ENCODE results near the gene PTPRT.

- TF ChIP-seq, protein P1, sequence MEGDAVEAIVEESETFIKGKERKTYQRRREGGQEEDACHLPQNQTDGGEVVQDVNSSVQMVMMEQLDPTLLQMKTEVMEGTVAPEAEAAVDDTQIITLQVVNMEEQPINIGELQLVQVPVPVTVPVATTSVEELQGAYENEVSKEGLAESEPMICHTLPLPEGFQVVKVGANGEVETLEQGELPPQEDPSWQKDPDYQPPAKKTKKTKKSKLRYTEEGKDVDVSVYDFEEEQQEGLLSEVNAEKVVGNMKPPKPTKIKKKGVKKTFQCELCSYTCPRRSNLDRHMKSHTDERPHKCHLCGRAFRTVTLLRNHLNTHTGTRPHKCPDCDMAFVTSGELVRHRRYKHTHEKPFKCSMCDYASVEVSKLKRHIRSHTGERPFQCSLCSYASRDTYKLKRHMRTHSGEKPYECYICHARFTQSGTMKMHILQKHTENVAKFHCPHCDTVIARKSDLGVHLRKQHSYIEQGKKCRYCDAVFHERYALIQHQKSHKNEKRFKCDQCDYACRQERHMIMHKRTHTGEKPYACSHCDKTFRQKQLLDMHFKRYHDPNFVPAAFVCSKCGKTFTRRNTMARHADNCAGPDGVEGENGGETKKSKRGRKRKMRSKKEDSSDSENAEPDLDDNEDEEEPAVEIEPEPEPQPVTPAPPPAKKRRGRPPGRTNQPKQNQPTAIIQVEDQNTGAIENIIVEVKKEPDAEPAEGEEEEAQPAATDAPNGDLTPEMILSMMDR (IDR thresholded peaks at IDR 0.05; ENCODE audit: low read length), result no peak
- no peak for TF ChIP-seq EZH2phosphoT487 (IDR thresholded peaks at IDR 0.05; ENCODE audit: low read length)
- TF ChIP-seq EZH2 (optimal IDR thresholded peaks at IDR 0.05; ENCODE audit: low read depth, low read length), result no peak
These were observed 754.5 kb downstream of the PTPRT start for GRCh38 chr20:42435230-42435629.

All from MM.1S (cell line).